HG03565 (cell line): ENCODE measurements around the gene ADAMTS14.

Experiments
- ATAC-seq: cut with Tn5 transposase; IDR thresholded peaks from one replicate; pipeline ENCODE4 v1.9.1; 2021; ENCODE audit warnings: mild to moderate bottlenecking, moderate library complexity; ENCODE audit not compliant: unreplicated experiment

ADAMTS14 gene

GRCh38 chr10:70728328-70728727 lies 56.0 kb downstream of the ADAMTS14 start:
- no peak for ATAC-seq

GRCh38 chr10:70729763-70730357 lies 57.6 kb downstream of the ADAMTS14 start:
- no peak for ATAC-seq

- no peak for ATAC-seq
Measured at GRCh38 chr10:70730955-70731354, 58.6 kb downstream of the ADAMTS14 start.

GRCh38 chr10:70732569-70732968 lies 60.3 kb downstream of the ADAMTS14 start:
- ATAC-seq: no peak

GRCh38 chr10:70733051-70733450 lies 60.7 kb downstream of the ADAMTS14 start:
- no peak for ATAC-seq

- no peak for ATAC-seq
Measured at GRCh38 chr10:70735161-70735560, 62.9 kb downstream of the ADAMTS14 start.

- ATAC-seq: no peak
Measured at GRCh38 chr10:70736525-70736924, 64.2 kb downstream of the ADAMTS14 start.

- ATAC-seq: no peak
Measured at GRCh38 chr10:70737250-70737649, 64.9 kb downstream of the ADAMTS14 start.

- no peak for ATAC-seq
Measured at GRCh38 chr10:70738006-70738760, 65.9 kb downstream of the ADAMTS14 start.

GRCh38 chr10:70738761-70739121 lies 66.4 kb downstream of the ADAMTS14 start:
- no peak for ATAC-seq

- no peak for ATAC-seq
Measured at GRCh38 chr10:70740406-70741288, 68.3 kb downstream of the ADAMTS14 start.

GRCh38 chr10:70742537-70743429 lies 70.5 kb downstream of the ADAMTS14 start:
- no peak for ATAC-seq

- ATAC-seq: no peak
Measured at GRCh38 chr10:70743430-70743788, 71.1 kb downstream of the ADAMTS14 start.

GRCh38 chr10:70743879-70744278 lies 71.6 kb downstream of the ADAMTS14 start:
- no peak for ATAC-seq

GRCh38 chr10:70744617-70745143 lies 72.4 kb downstream of the ADAMTS14 start:
- no peak for ATAC-seq

GRCh38 chr10:70745555-70745954 lies 73.2 kb downstream of the ADAMTS14 start:
- no peak for ATAC-seq

- no peak for ATAC-seq
Measured at GRCh38 chr10:70747192-70747965, 75.1 kb downstream of the ADAMTS14 start.

GRCh38 chr10:70748305-70748704 lies 76.0 kb downstream of the ADAMTS14 start:
- no peak for ATAC-seq

- ATAC-seq: no peak
Measured at GRCh38 chr10:70748801-70749573, 76.7 kb downstream of the ADAMTS14 start.
